ENCODE results near the gene COL13A1.

Gene COL13A1

GRCh38 chr10:69807122-69807521, 5.4 kb downstream of the COL13A1 start:
- no peak overlapping the region for H3K9ac ChIP-seq (ENCODE audit: low read depth, low read length)
- H3K27ac ChIP-seq (ENCODE audit: low read depth, low read length), result no peak overlapping the region
- no peaks in the 10 kb centered on the region for H3K9me3 ChIP-seq (ENCODE audit: control insufficient read depth, insufficient read depth, low read length)

GRCh38 chr10:69807696-69808095, 6.0 kb downstream of the COL13A1 start:
- H3K27ac ChIP-seq (ENCODE audit: low read depth, low read length), result no peak overlapping the region
- H3K4me1 ChIP-seq (ENCODE audit: control insufficient read depth, insufficient read depth, low read length), result peaks cover 16% of the 10 kb centered on the region
- H3K27me3 ChIP-seq (ENCODE audit: control insufficient read depth, insufficient read depth, low read length), result peaks cover 21% of the 10 kb centered on the region
- H3K9me3 ChIP-seq (ENCODE audit: control insufficient read depth, insufficient read depth, low read length), result no peaks in the 10 kb centered on the region
- H3K9ac ChIP-seq (ENCODE audit: low read depth, low read length), result no peak overlapping the region
- no peaks in the 10 kb centered on the region for H3K36me3 ChIP-seq (ENCODE audit: control insufficient read depth, insufficient read depth, low read length)
- no peak overlapping the region for H3K4me3 ChIP-seq (ENCODE audit: low read depth, low read length)

More at GRCh38 chr10:69807122-69807521, 5.4 kb downstream of the COL13A1 start:
- Histone ChIP-seq H3K4me1 (ENCODE audit: control insufficient read depth, insufficient read depth, low read length) (peaks cover 16% of the 10 kb centered on the region), H3K4me3 (ENCODE audit: low read depth, low read length) (no peak overlapping the region), H3K27me3 (ENCODE audit: control insufficient read depth, insufficient read depth, low read length) (peaks cover 27% of the 10 kb centered on the region), H3K36me3 (ENCODE audit: control insufficient read depth, insufficient read depth, low read length) (no peaks in the 10 kb centered on the region)

DNA sequence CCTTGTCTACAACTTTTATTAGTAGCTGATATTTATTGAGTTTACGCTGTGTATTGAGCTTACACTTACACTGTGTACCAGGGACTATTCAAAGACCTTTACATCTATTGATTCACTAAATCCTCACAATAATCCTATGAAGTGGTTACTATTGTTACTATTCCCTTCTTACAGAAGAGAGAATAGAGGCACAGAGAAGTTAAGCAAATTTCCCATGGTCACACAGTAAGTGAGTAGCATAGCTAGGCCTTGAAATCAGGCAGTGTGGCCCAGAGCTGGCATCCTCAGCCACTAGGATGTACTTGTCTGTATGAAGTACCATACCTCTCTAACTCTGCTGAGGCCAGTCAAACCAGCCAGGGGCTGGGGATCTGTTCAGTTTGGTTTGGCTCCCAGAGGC, 7.6 kb downstream of the COL13A1 start:
- Histone ChIP-seq H3K27ac (ENCODE audit: low read depth, low read length) (no peak overlapping the region), H3K36me3 (ENCODE audit: control insufficient read depth, insufficient read depth, low read length) (no peaks in the 10 kb centered on the region), H3K9me3 (ENCODE audit: control insufficient read depth, insufficient read depth, low read length) (no peaks in the 10 kb centered on the region), H3K4me3 (ENCODE audit: low read depth, low read length) (no peak overlapping the region), H3K27me3 (ENCODE audit: control insufficient read depth, insufficient read depth, low read length) (peaks cover 5% of the 10 kb centered on the region), H3K9ac (ENCODE audit: low read depth, low read length) (no peak overlapping the region), H3K4me1 (ENCODE audit: control insufficient read depth, insufficient read depth, low read length) (peaks cover 8% of the 10 kb centered on the region)

DNA sequence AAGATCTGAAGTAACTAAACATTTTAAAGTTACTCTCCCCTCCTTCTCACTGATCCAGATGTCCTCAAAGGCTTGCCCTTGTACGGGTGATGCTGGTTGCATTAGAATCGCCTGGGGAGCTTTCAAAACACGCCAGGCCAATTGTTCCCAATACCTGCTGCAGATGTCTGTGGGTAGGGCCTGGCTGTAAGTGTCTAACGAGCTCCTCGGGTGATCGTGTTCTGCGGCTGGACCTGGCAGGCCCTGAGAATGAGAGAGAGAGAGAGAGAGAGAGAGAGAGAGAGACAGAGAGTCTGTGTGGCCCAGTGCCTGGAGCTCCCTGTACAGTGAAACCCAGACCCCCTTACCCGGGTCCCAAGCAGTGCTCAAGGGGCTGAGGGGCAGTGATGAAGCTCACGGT, 8.4 kb downstream of the COL13A1 start:
- H3K4me1 ChIP-seq (ENCODE audit: control insufficient read depth, insufficient read depth, low read length), result peaks cover 8% of the 10 kb centered on the region
- no peaks in the 10 kb centered on the region for H3K36me3 ChIP-seq (ENCODE audit: control insufficient read depth, insufficient read depth, low read length)
- no peak overlapping the region for H3K9ac ChIP-seq (ENCODE audit: low read depth, low read length)

DNA sequence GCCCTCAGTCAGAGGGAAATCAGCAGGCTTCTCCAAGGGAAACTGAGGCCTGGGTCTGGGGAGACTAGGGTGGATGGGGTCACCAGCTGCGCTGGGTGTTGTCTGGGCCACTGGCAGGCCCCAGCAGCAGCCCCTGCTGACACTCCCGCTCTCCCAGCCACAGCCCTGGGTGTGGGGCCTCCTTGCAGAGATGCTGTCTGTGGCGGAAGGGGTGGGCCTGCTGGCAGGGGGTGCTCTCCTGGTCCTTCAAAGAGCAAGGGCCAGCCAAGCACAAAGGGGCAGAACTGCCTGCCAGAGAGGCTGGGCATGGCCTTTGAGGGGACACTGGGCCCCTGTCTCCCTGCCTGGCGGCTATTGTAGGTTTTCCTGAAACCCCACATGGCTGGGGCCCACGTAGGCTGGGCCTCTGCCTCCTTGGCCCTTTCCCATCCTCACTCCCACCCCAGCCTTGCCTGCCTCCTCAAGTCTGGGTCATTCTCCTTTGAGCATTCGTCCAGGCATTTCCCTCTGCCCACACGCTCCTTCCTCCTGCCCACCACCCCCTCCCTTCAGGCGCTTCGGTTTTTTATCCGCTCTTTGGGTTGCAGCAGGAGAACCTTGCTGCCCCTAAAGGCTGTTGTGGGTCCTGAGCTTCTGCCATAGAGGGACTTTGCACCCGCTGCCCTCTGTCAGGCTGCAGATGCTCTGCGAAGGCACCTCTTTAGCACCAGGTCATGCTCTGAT, 9.1 kb downstream of the COL13A1 start:
- no peak overlapping the region for H3K9ac ChIP-seq (ENCODE audit: low read depth, low read length)
- peaks cover 7% of the 10 kb centered on the region for H3K4me1 ChIP-seq (ENCODE audit: control insufficient read depth, insufficient read depth, low read length)
- no peaks in the 10 kb centered on the region for H3K27me3 ChIP-seq (ENCODE audit: control insufficient read depth, insufficient read depth, low read length)
- no peaks in the 10 kb centered on the region for H3K36me3 ChIP-seq (ENCODE audit: control insufficient read depth, insufficient read depth, low read length)
- H3K27ac ChIP-seq (ENCODE audit: low read depth, low read length), result no peak overlapping the region
- H3K4me3 ChIP-seq (ENCODE audit: low read depth, low read length), result no peak overlapping the region
- H3K9me3 ChIP-seq (ENCODE audit: control insufficient read depth, insufficient read depth, low read length), result no peaks in the 10 kb centered on the region

More for the DNA sequence above, 8.4 kb downstream of the COL13A1 start:
- Histone ChIP-seq H3K27me3 (ENCODE audit: control insufficient read depth, insufficient read depth, low read length) (no peaks in the 10 kb centered on the region), H3K9me3 (ENCODE audit: control insufficient read depth, insufficient read depth, low read length) (no peaks in the 10 kb centered on the region), H3K4me3 (ENCODE audit: low read depth, low read length) (no peak overlapping the region), H3K27ac (ENCODE audit: low read depth, low read length) (no peak overlapping the region)

GRCh38 chr10:69813632-69814031, 11.9 kb downstream of the COL13A1 start:
- Histone ChIP-seq H3K27ac (ENCODE audit: low read depth, low read length) (no peak overlapping the region), H3K9ac (ENCODE audit: low read depth, low read length) (no peak overlapping the region), H3K4me1 (ENCODE audit: control insufficient read depth, insufficient read depth, low read length) (peaks cover 7% of the 10 kb centered on the region; the same call in 1 of the 2 replicates), H3K36me3 (ENCODE audit: control insufficient read depth, insufficient read depth, low read length) (no peaks in the 10 kb centered on the region), H3K9me3 (ENCODE audit: control insufficient read depth, insufficient read depth, low read length) (no peaks in the 10 kb centered on the region), H3K27me3 (ENCODE audit: control insufficient read depth, insufficient read depth, low read length) (no peaks in the 10 kb centered on the region), H3K4me3 (ENCODE audit: low read depth, low read length) (no peak overlapping the region)

DNA sequence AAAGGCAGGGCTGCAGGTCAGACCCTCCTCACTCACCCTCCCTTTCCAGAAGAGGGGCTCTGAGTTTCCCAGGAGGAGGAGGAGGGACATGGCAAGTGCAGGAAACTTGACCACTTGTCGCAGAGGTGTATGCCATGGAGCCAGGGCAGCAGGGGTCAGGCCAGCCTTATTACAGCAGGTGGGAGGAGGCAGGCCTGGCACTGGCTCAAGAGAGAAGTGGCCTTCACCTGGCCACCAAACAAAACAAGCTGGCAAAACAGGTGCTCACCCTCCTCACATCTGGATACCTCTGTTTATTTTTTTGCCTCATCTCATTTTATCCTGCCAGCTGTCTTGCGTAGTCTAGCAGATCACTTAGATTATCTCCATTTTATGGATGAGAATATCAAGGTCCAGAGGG, 12.5 kb downstream of the COL13A1 start:
- H3K4me1 ChIP-seq (ENCODE audit: control insufficient read depth, insufficient read depth, low read length), result peaks cover 7% of the 10 kb centered on the region; the same call in 1 of the 2 replicates
- H3K27me3 ChIP-seq (ENCODE audit: control insufficient read depth, insufficient read depth, low read length), result no peaks in the 10 kb centered on the region
- H3K36me3 ChIP-seq (ENCODE audit: control insufficient read depth, insufficient read depth, low read length), result no peaks in the 10 kb centered on the region
- H3K4me3 ChIP-seq (ENCODE audit: low read depth, low read length), result no peak overlapping the region
- H3K27ac ChIP-seq (ENCODE audit: low read depth, low read length), result no peak overlapping the region
- no peak overlapping the region for H3K9ac ChIP-seq (ENCODE audit: low read depth, low read length)
- H3K9me3 ChIP-seq (ENCODE audit: control insufficient read depth, insufficient read depth, low read length), result no peaks in the 10 kb centered on the region

DNA sequence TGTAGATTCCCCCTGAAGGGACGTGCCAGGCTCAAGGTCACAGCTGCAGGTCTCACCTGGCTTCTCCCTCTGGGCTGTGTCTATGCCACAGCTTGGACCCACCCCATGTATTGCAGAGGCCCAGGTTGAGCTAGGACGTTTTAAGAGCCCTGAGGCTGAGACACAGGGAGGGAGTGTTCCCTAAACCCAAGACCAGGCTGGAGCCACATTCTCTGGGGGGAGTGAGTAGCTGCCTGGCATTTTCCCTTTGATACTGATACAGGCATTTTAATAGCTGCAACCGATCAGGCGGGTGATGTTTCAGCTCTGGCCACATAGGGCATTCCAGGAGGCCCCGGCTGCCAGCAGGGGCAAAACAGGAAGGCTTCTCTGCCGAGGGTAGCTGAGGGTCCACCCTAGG, 13.4 kb downstream of the COL13A1 start:
- Histone ChIP-seq H3K9ac (ENCODE audit: low read depth, low read length) (no peak overlapping the region), H3K4me1 (ENCODE audit: control insufficient read depth, insufficient read depth, low read length) (peaks cover 7% of the 10 kb centered on the region; the same call in 1 of the 2 replicates), H3K9me3 (ENCODE audit: control insufficient read depth, insufficient read depth, low read length) (no peaks in the 10 kb centered on the region), H3K4me3 (ENCODE audit: low read depth, low read length) (no peak overlapping the region), H3K36me3 (ENCODE audit: control insufficient read depth, insufficient read depth, low read length) (no peaks in the 10 kb centered on the region), H3K27me3 (ENCODE audit: control insufficient read depth, insufficient read depth, low read length) (no peaks in the 10 kb centered on the region), H3K27ac (ENCODE audit: low read depth, low read length) (no peak overlapping the region)

- H3K9me3 ChIP-seq (ENCODE audit: control insufficient read depth, insufficient read depth, low read length), result no peaks in the 10 kb centered on the region
Observed at GRCh38 chr10:69816521-69816920, 14.8 kb downstream of the COL13A1 start.

DNA sequence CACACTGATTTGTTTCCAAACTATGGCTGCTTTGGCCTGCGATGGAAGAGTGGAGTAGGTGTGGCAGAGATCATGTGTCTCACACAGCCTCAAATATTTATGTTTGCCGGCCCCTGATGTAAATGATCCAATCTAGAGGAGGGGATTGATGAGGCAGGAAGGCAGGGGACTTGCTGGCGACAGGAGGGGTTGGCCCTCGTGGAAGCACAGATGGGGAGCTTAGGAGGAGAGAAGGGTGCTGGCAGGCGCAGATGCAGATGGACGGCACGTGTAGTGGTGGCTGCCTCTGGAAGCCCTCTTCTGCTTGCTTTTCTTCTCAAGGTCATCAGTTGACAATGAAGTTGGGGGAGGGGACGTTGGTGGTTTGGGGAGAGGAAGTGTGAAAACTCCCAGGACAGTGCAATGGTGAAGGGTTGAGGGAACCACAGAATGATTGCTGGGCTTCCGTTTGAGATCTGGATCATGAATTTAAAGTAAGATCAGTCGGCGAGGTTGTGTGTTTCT, 15.4 kb downstream of the COL13A1 start:
- Histone ChIP-seq H3K4me3 (ENCODE audit: low read depth, low read length) (no peak overlapping the region), H3K9me3 (ENCODE audit: control insufficient read depth, insufficient read depth, low read length) (no peaks in the 10 kb centered on the region), H3K27me3 (ENCODE audit: control insufficient read depth, insufficient read depth, low read length) (no peaks in the 10 kb centered on the region), H3K27ac (ENCODE audit: low read depth, low read length) (no peak overlapping the region), H3K4me1 (ENCODE audit: control insufficient read depth, insufficient read depth, low read length) (peaks cover 7% of the 10 kb centered on the region; the same call in 1 of the 2 replicates), H3K36me3 (ENCODE audit: control insufficient read depth, insufficient read depth, low read length) (no peaks in the 10 kb centered on the region), H3K9ac (ENCODE audit: low read depth, low read length) (no peak overlapping the region)

More at GRCh38 chr10:69816521-69816920, 14.8 kb downstream of the COL13A1 start:
- H3K4me1 ChIP-seq (ENCODE audit: control insufficient read depth, insufficient read depth, low read length), result peaks cover 7% of the 10 kb centered on the region; the same call in 1 of the 2 replicates
- no peak overlapping the region for H3K4me3 ChIP-seq (ENCODE audit: low read depth, low read length)
- no peaks in the 10 kb centered on the region for H3K36me3 ChIP-seq (ENCODE audit: control insufficient read depth, insufficient read depth, low read length)
- H3K9ac ChIP-seq (ENCODE audit: low read depth, low read length), result no peak overlapping the region
- H3K27ac ChIP-seq (ENCODE audit: low read depth, low read length), result no peak overlapping the region
- no peaks in the 10 kb centered on the region for H3K27me3 ChIP-seq (ENCODE audit: control insufficient read depth, insufficient read depth, low read length)

- Histone ChIP-seq H3K9ac (ENCODE audit: low read depth, low read length) (no peak overlapping the region), H3K4me1 (ENCODE audit: control insufficient read depth, insufficient read depth, low read length) (peaks cover 7% of the 10 kb centered on the region; the same call in 1 of the 2 replicates), H3K4me3 (ENCODE audit: low read depth, low read length) (no peak overlapping the region), H3K36me3 (ENCODE audit: control insufficient read depth, insufficient read depth, low read length) (no peaks in the 10 kb centered on the region), H3K27me3 (ENCODE audit: control insufficient read depth, insufficient read depth, low read length) (no peaks in the 10 kb centered on the region), H3K9me3 (ENCODE audit: control insufficient read depth, insufficient read depth, low read length) (no peaks in the 10 kb centered on the region), H3K27ac (ENCODE audit: low read depth, low read length) (no peak overlapping the region)
Observed at GRCh38 chr10:69818676-69819239, 17.1 kb downstream of the COL13A1 start.
